ENCODE results near the gene SV2B.

The SV2B gene

GRCh38 chr15:91108421-91108820, 8.4 kb downstream of the SV2B start:
- DNase-seq: no peak

GRCh38 chr15:91109885-91110284, 9.8 kb downstream of the SV2B start:
- no peak for DNase-seq

GRCh38 chr15:91110407-91110806, 10.3 kb downstream of the SV2B start:
- no peak for DNase-seq

GRCh38 chr15:91113030-91113429, 13.0 kb downstream of the SV2B start:
- DNase-seq: no peak

- no peak for DNase-seq
Measured at GRCh38 chr15:91114301-91114700, 14.2 kb downstream of the SV2B start.

GRCh38 chr15:91116113-91117067, 16.3 kb downstream of the SV2B start:
- no peak for DNase-seq

GRCh38 chr15:91117375-91117774, 17.3 kb downstream of the SV2B start:
- no peak for DNase-seq

GRCh38 chr15:91118817-91119590, 18.9 kb downstream of the SV2B start:
- no peak for DNase-seq

GRCh38 chr15:91122296-91122695, 22.2 kb downstream of the SV2B start:
- no peak for DNase-seq

- DNase-seq: no peak
Measured at GRCh38 chr15:91124132-91124531, 24.1 kb downstream of the SV2B start.

- DNase-seq: no peak
Measured at GRCh38 chr15:91125162-91125561, 25.1 kb downstream of the SV2B start.

GRCh38 chr15:91126080-91126479, 26.0 kb downstream of the SV2B start:
- DNase-seq: no peak

GRCh38 chr15:91127236-91127955, 27.3 kb downstream of the SV2B start:
- DNase-seq: no peak

GRCh38 chr15:91128016-91128415, 28.0 kb downstream of the SV2B start:
- no peak for DNase-seq

- DNase-seq: no peak
Measured at GRCh38 chr15:91129436-91129835, 29.4 kb downstream of the SV2B start.

GRCh38 chr15:91132079-91132478, 32.0 kb downstream of the SV2B start:
- no peak for DNase-seq

GRCh38 chr15:91133511-91133910, 33.5 kb downstream of the SV2B start:
- no peak for DNase-seq

GRCh38 chr15:91135201-91136130, 35.4 kb downstream of the SV2B start:
- DNase-seq: no peak

- DNase-seq: no peak
Measured at GRCh38 chr15:91136386-91136923, 36.4 kb downstream of the SV2B start.

- no peak for DNase-seq
Measured at GRCh38 chr15:91140601-91141000, 40.5 kb downstream of the SV2B start.

- DNase-seq: no peak
Measured at GRCh38 chr15:91141097-91141496, 41.0 kb downstream of the SV2B start.
